ENCODE results near the gene PKIG. TPM values are rescaled to one million over a fixed set of nuclear protein-coding genes. Genes with fewer than 3 reads are reported as not detected.
"Not testable (repeated sequence)": the region's sequence is repeated elsewhere in the genome, so short reads cannot be mapped to it uniquely, and the experiment has no call there.

Gene PKIG
- total and polyA plus RNA-seq, 11 donors, result 155 to 286 (median 200) TPM

DNA sequence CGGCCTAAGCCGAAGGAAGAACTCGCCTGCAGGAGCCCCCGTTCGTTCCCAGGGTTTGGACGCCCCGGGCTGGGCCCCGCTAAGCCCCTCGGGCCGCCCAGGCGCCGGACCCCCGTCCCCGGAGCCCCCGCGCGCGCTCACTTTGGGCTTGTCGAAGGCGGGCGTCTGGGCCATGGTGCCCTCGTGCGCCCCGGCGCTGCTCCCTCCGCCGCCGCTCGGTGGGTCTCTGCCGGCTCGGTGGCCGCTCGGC lies 69.0 kb downstream of the PKIG start:
- Histone ChIP-seq H3K36me3 (peaks cover 0 to 5% (median 0%) of the 10 kb centered on the region in 9 donors), H3K4me1 (peaks cover 0 to 57% (median 20%) of the 10 kb centered on the region in 12 donors), H3K27me3 (no peaks in the 10 kb centered on the region), H3K9me3 (no peaks in the 10 kb centered on the region), H3K27ac (peak overlapping the region; percentile 64 to 96 (median 92)), H3K4me3 (peak overlapping the region; percentile 55 to 91 (median 78))
- intact Hi-C loops (cut with DNase I), result loop anchor here in 2 of 10 donors (5.0 kb wide), 2 partner anchors 34 to 39 kb away; no protein-coding TSS in a partner anchor
- DNase-seq (no peak), ATAC-seq (no peak)
- WGBS, 4 donors, result 1 to 2% (median 1%) methylated on average over 6 to 33 of the region's 33 CpGs
- TF ChIP-seq, protein P1, sequence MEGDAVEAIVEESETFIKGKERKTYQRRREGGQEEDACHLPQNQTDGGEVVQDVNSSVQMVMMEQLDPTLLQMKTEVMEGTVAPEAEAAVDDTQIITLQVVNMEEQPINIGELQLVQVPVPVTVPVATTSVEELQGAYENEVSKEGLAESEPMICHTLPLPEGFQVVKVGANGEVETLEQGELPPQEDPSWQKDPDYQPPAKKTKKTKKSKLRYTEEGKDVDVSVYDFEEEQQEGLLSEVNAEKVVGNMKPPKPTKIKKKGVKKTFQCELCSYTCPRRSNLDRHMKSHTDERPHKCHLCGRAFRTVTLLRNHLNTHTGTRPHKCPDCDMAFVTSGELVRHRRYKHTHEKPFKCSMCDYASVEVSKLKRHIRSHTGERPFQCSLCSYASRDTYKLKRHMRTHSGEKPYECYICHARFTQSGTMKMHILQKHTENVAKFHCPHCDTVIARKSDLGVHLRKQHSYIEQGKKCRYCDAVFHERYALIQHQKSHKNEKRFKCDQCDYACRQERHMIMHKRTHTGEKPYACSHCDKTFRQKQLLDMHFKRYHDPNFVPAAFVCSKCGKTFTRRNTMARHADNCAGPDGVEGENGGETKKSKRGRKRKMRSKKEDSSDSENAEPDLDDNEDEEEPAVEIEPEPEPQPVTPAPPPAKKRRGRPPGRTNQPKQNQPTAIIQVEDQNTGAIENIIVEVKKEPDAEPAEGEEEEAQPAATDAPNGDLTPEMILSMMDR (IDR thresholded peaks at IDR 0.05), result no peak
- TF ChIP-seq POLR2A (IDR thresholded peaks at IDR 0.05), result no peak

DNA sequence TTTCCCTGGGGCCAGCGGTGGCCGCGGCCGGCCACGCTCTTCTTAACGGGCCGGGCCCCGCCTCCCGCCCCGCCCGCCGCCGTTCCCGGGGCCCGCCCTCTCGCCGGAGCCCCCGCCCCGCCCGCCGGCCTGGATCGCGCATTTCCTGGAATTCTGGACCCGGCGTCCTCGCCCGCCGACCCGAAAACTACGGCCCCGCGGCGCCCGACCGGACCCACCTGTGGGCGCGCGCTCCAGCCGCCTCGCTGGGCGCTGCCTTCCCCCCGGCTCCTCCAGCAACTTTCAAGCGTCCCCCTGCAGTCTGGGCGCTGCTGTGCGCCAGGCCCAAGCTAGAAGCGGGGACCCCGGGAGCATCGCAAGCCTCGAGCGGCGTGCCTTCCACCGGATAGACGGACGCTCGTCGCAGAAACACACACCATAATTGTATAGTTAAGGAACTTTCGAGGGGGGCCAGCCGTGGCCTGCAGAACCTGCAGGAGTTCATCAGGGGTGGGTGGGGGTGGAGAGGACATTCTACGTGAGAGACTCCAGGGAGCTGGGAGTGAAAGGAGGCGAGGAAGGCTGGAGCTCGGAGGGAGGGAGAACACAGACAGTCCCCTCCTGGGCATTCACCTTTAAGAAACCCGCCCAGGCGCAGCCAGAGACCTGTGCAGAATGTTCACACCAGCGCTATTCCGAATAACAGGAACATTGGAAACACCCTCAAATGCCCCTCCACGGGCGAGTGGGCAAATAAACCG lies 69.5 kb downstream of the PKIG start, which contains the start of gene ADA:
Gene ADA, minus strand, starts transcription at position 16 of the 740 bp plus-strand sequence. CDS start 92 bp downstream, outside the sequence.
- WGBS, 4 donors, result 0 to 1% (median 0%) methylated on average over 22 to 68 of the region's 68 CpGs
- TF ChIP-seq, protein P1 (IDR thresholded peaks at IDR 0.05), result peak in 2 of 12 donors; percentile 6
- peak in 1 of 2 donors; percentile 67 for TF ChIP-seq POLR2A (IDR thresholded peaks at IDR 0.05)
- Histone ChIP-seq H3K4me3 (peak within 1 kb of the TSS; percentile 55 to 91 (median 78)), H3K27ac (peak within 1 kb of the TSS; percentile 64 to 96 (median 92)), H3K27me3 (no peaks in the 10 kb centered on the region), H3K9me3 (no peaks in the 10 kb centered on the region), H3K36me3 (peaks cover 0 to 5% (median 0%) of the 10 kb centered on the region in 9 donors), H3K4me1 (peaks cover 0 to 52% (median 16%) of the 10 kb centered on the region in 12 donors)
- DNase-seq (peak; percentile 73 to 87 (median 78)), ATAC-seq (peak; percentile 23 to 90 (median 77))
- intact Hi-C loops (cut with DNase I), result loop anchor here in 3 of 10 donors (1.0 to 5.0 kb wide), 3 partner anchors 35 to 40 kb away; no protein-coding TSS in a partner anchor

DNA sequence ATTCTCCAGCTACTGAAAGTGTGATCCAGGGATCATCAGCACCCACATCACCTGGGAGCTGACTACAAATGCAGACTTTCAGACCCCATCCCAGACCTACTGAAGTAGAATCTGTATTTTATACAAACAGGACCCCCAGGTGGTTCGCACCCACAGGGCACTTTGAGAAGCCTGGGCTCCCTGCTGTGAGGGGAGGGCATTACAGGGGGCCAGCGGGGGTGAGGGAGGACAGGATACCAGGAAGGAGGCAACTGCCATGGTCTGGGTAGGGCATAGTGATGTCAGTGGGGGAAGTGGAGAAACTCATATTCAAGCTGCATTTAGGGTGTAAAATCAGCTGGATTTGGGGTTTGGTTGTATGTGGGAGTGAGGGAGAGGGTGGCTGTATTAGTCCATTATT lies 71.2 kb downstream of the PKIG start:
- 87 to 94% (median 91%) methylated on average over 2 of the region's 2 CpGs for WGBS, 4 donors
- ATAC-seq (no peak), DNase-seq (peak in 1 of 5 donors; percentile 33)
- Histone ChIP-seq H3K36me3 (peaks cover 0 to 2% (median 0%) of the 10 kb centered on the region in 9 donors), H3K4me3 (no peak overlapping the region), H3K27me3 (no peaks in the 10 kb centered on the region), H3K27ac (no peak overlapping the region), H3K9me3 (peaks cover 0 to 5% (median 0%) of the 10 kb centered on the region in 12 donors), H3K4me1 (peaks cover 0 to 37% (median 15%) of the 10 kb centered on the region in 12 donors)
- intact Hi-C loops (cut with DNase I), result loop anchor here in 2 of 10 donors (5.0 kb wide), 2 partner anchors 36 to 41 kb away; no protein-coding TSS in a partner anchor
- TF ChIP-seq, protein P1 (IDR thresholded peaks at IDR 0.05), result no peak
- TF ChIP-seq POLR2A (IDR thresholded peaks at IDR 0.05), result no peak

DNA sequence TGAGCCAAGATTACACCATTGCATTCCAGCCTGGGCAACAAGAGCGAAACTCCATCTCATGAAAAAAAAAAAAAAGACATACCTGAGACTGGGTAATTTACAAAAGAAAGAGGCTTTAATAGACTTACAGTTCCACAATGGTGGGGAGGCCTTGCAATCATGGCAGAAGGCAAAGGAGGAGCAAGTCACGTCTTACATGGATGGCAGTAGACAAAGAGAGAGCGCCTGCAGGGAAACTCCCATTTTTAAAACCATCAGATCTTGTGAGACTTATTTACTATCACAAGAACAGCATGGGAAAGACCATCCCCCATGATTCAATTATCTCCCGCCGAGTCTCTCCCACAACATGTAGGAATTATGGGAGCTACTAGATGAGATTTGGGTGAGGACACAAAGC lies 71.8 kb downstream of the PKIG start:
- H3K4me1 ChIP-seq, result peaks cover 0 to 30% (median 13%) of the 10 kb centered on the region in 12 donors
- not testable (repeated sequence) for H3K27ac ChIP-seq, DNase-seq, H3K27me3 ChIP-seq, H3K4me3 ChIP-seq, H3K9me3 ChIP-seq, H3K36me3 ChIP-seq, ATAC-seq
- intact Hi-C loops (cut with DNase I), result loop anchor here in 2 of 10 donors (5.0 kb wide), 2 partner anchors 37 to 42 kb away; no protein-coding TSS in a partner anchor
- 93 to 99% (median 95%) methylated on average over 5 of the region's 5 CpGs for WGBS, 4 donors

Measured in heart left ventricle (tissue), 16 donors.